Neural progenitor cell (in vitro differentiated cells): ENCODE results near the gene C11orf21. TPM values are rescaled to one million over a fixed set of nuclear protein-coding genes. Genes with fewer than 3 reads are reported as not detected.

Experiments
- DNase-seq: peaks from one replicate; pipeline ENCODE4 v3.0.0-alpha.2; 2016; ENCODE audit warnings: low spot score
- H2AFZ ChIP-seq: fragments of 200-600 bp; sonication (generic); replicated peaks from 2 replicates; pipeline ENCODE4 v1.6.1; 2016; ENCODE audit warnings: antibody characterized with exemption
- H3F3A ChIP-seq: fragments of 200-600 bp; sonication (generic); 2 replicates; pipeline ENCODE4 v1.6.1; 2016; ENCODE audit warnings: antibody characterized with exemption, low read depth
- H3K27ac ChIP-seq: fragments of 200-600 bp; sonication (generic); 2 replicates; pipeline ENCODE4 v1.5.1; 2016; ENCODE audit warnings: mild to moderate bottlenecking
- H3K27me3 ChIP-seq: fragments of 200-600 bp; sonication (generic); 2 replicates; pipeline ENCODE4 v1.6.1; 2016; ENCODE audit warnings: mild to moderate bottlenecking, moderate library complexity
- H3K36me3 ChIP-seq: fragments of 200-600 bp; sonication (generic); 2 replicates; pipeline ENCODE4 v1.5.1; 2016
- H3K4me1 ChIP-seq: fragments of 200-600 bp; sonication (generic); 2 replicates; pipeline ENCODE4 v1.6.1; 2016; ENCODE audit warnings: mixed run types
- H3K4me2 ChIP-seq: fragments of 200-600 bp; sonication (generic); 2 replicates; pipeline ENCODE4 v1.6.1; 2016
- H3K4me3 ChIP-seq: fragments of 200-600 bp; sonication (generic); 2 replicates; pipeline ENCODE4 v1.5.1; 2016
- H3K79me2 ChIP-seq: fragments of 200-600 bp; sonication (generic); 2 replicates; pipeline ENCODE4 v1.6.1; 2016; ENCODE audit warnings: low read depth
- H3K9ac ChIP-seq: fragments of 200-600 bp; sonication (generic); 2 replicates; pipeline ENCODE4 v1.6.1; 2016
- H3K9me3 ChIP-seq: fragments of 200-600 bp; sonication (generic); 2 replicates; pipeline ENCODE4 v1.5.1; 2016; ENCODE audit warnings: low read depth
- H4K20me1 ChIP-seq: fragments of 200-600 bp; sonication (generic); 2 replicates; pipeline ENCODE4 v1.6.1; 2016; ENCODE audit warnings: low read depth
- H3K27ac Mint-ChIP-seq: 3 replicates; pipeline ENCODE4 v1.8.0; 2021; ENCODE audit warnings: mixed read lengths
- H3K27me3 Mint-ChIP-seq: 2 replicates; pipeline ENCODE4 v1.8.0; 2022; ENCODE audit warnings: low read depth, mild to moderate bottlenecking, inconsistent platforms, moderate library complexity, mixed read lengths; ENCODE audit not compliant: insufficient read depth
- H3K36me3 Mint-ChIP-seq: 3 replicates; pipeline ENCODE4 v1.8.0; 2021; ENCODE audit warnings: mixed read lengths
- H3K4me1 Mint-ChIP-seq: 3 replicates; pipeline ENCODE4 v1.8.0; 2021; ENCODE audit warnings: mixed read lengths
- H3K4me3 Mint-ChIP-seq: 3 replicates; pipeline ENCODE4 v1.8.0; 2021; ENCODE audit warnings: mild to moderate bottlenecking, moderate library complexity, mixed read lengths
- H3K9me3 Mint-ChIP-seq: 3 replicates; pipeline ENCODE4 v1.8.0; 2020; ENCODE audit warnings: mixed read lengths
- CTCF ChIP-seq: fragments of 200-600 bp; sonication (generic); IDR thresholded peaks from 2 replicates; pipeline ENCODE4 v1.5.1; 2017; ENCODE audit warnings: antibody characterized with exemption, mild to moderate bottlenecking
- EZH2 ChIP-seq: fragments of 200-600 bp; sonication (generic); IDR thresholded peaks from 2 replicates; pipeline ENCODE4 v1.6.1; 2017; ENCODE audit warnings: antibody characterized with exemption, mild to moderate bottlenecking, moderate library complexity
- EZH2phosphoT487 ChIP-seq: fragments of 200-600 bp; sonication (generic); IDR thresholded peaks from 2 replicates; pipeline ENCODE4 v1.6.1; 2017; ENCODE audit warnings: antibody characterized with exemption
- total RNA-seq: library from RNA; depleted of rRNA; stranded (reverse); fragments of >200 nt; gene quantifications from 2 replicates; pipeline ENCODE4 v1.2.3, GENCODE V29; 2015; ENCODE audit warnings: low replicate concordance

C11orf21 gene
- total RNA-seq, 1 donor from 2014 or later: not detected

- Histone ChIP-seq H3K27ac (no peak overlapping the region), H3K27me3 (no peaks in the 10 kb centered on the region), H3K9ac (no peak overlapping the region), H3F3A (no peaks in the 10 kb centered on the region), H3K4me3 (no peak overlapping the region), H3K4me2 (no peak overlapping the region), H3K4me1 (no peaks in the 10 kb centered on the region), H3K36me3 (no peaks in the 10 kb centered on the region), H3K9me3 (no peaks in the 10 kb centered on the region), H2AFZ (no peak overlapping the region), H3K79me2 (no peaks in the 10 kb centered on the region), H4K20me1 (no peaks in the 10 kb centered on the region)
- Mint-ChIP-seq H3K9me3 (no peaks in the 10 kb centered on the region), H3K36me3 (no peaks in the 10 kb centered on the region), H3K4me3 (no peak overlapping the region), H3K27ac (no peak overlapping the region), H3K27me3 (peaks cover 12% of the 10 kb centered on the region), H3K4me1 (peaks cover 12% of the 10 kb centered on the region)
- TF ChIP-seq EZH2phosphoT487 (no peak), CTCF (no peak), EZH2 (no peak)
- no peak for DNase-seq
Measured at GRCh38 chr11:2302306-2302895, 683 bp upstream of the C11orf21 start.

GRCh38 chr11:2300936-2301630 lies 635 bp downstream of the C11orf21 start:
- peaks cover 11% of the 10 kb centered on the region for H3K27me3 Mint-ChIP-seq
- peaks cover 7% of the 10 kb centered on the region for H3K4me1 Mint-ChIP-seq
- no peaks in the 10 kb centered on the region for H3F3A ChIP-seq
- H3K27me3 ChIP-seq: peaks cover 2% of the 10 kb centered on the region
- no peaks in the 10 kb centered on the region for H3K79me2 ChIP-seq
- no peak overlapping the region for H3K9ac ChIP-seq
- no peaks in the 10 kb centered on the region for H3K36me3 Mint-ChIP-seq
- no peak overlapping the region for H3K27ac Mint-ChIP-seq
- H3K36me3 ChIP-seq: no peaks in the 10 kb centered on the region
- no peaks in the 10 kb centered on the region for H4K20me1 ChIP-seq
- DNase-seq: no peak
- H3K27ac ChIP-seq: no peak overlapping the region
- no peaks in the 10 kb centered on the region for H3K9me3 ChIP-seq
- H3K4me3 ChIP-seq: no peak overlapping the region
- TF ChIP-seq EZH2: no peak
- no peak for TF ChIP-seq CTCF
- TF ChIP-seq EZH2phosphoT487: no peak
- H3K4me3 Mint-ChIP-seq: no peak overlapping the region
- H3K4me1 ChIP-seq: no peaks in the 10 kb centered on the region
- no peak overlapping the region for H3K4me2 ChIP-seq
- H3K9me3 Mint-ChIP-seq: no peaks in the 10 kb centered on the region
- no peak overlapping the region for H2AFZ ChIP-seq

GRCh38 chr11:2300290-2300935 lies 1.3 kb downstream of the C11orf21 start:
- TF ChIP-seq CTCF (no peak), EZH2 (no peak), EZH2phosphoT487 (no peak)
- Histone ChIP-seq H3K4me2 (no peak overlapping the region), H3K4me1 (no peaks in the 10 kb centered on the region), H3K9ac (no peak overlapping the region), H3K79me2 (no peaks in the 10 kb centered on the region), H3K36me3 (no peaks in the 10 kb centered on the region), H3K27ac (no peak overlapping the region), H3K4me3 (no peak overlapping the region), H3K27me3 (peaks cover 9% of the 10 kb centered on the region), H2AFZ (no peak overlapping the region), H3K9me3 (no peaks in the 10 kb centered on the region), H4K20me1 (no peaks in the 10 kb centered on the region), H3F3A (no peaks in the 10 kb centered on the region)
- H3K4me3 Mint-ChIP-seq: no peak overlapping the region
- H3K36me3 Mint-ChIP-seq: no peaks in the 10 kb centered on the region
- H3K4me1 Mint-ChIP-seq: peaks cover 4% of the 10 kb centered on the region
- H3K27ac Mint-ChIP-seq: no peak overlapping the region
- H3K27me3 Mint-ChIP-seq: peaks cover 11% of the 10 kb centered on the region
- no peak for DNase-seq
- no peaks in the 10 kb centered on the region for H3K9me3 Mint-ChIP-seq
